H1 (cell line): Measurements from ENCODE around the gene BRINP3. TPM values are rescaled to one million over a fixed set of nuclear protein-coding genes. Genes with fewer than 3 reads are reported as not detected.

Source experiments
- CTCF ChIA-PET: fragments of 300-600 bp; sonication (Branson Sonifier 250); formaldehyde crosslinking; loops from one replicate; lab custom pipeline; 2021; ENCODE audit not compliant: partially characterized antibody; lab: Charles Lee
- POLR2A ChIA-PET: fragments of 300-600 bp; sonication (Branson Sonifier 250); formaldehyde crosslinking; loops from one replicate; lab custom pipeline; 2021; ENCODE audit warnings: inconsistent platforms; ENCODE audit not compliant: partially characterized antibody; lab: Charles Lee
- DNase-seq, 2 experiments: peaks; one replicate each; pipeline versions ENCODE4 v3.0.0 to v3.0.0-alpha.2; 2010 to 2022; ENCODE audit warnings: low spot score in 2 of 2, low read depth in 1 of 2, mixed read lengths in 1 of 2
- FAIRE-seq: peaks from 2 replicates; lab custom pipeline; 2011; peaks lifted over from hg19 to GRCh38; lab: Jason Lieb, UNC
- H2AFZ ChIP-seq: 2 replicates; pipeline ENCODE4 v1.8.1; 2012; ENCODE audit warnings: low read length, inconsistent platforms
- H2AK5ac ChIP-seq: 2 replicates; pipeline ENCODE4 v1.6.1; 2013; ENCODE audit warnings: low read depth, low read length
- H2BK120ac ChIP-seq: replicated peaks from 2 replicates; pipeline ENCODE3; 2013; ENCODE audit warnings: low read depth, low read length, inconsistent platforms
- H2BK12ac ChIP-seq: 2 replicates; pipeline ENCODE4 v1.6.1; 2013; ENCODE audit warnings: low read depth, low read length
- H2BK15ac ChIP-seq: 2 replicates; pipeline ENCODE4 v1.6.1; 2013; ENCODE audit warnings: low read length
- H2BK20ac ChIP-seq: 2 replicates; pipeline ENCODE4 v1.6.1; 2013; ENCODE audit warnings: low read length
- H2BK5ac ChIP-seq: 2 replicates; pipeline ENCODE4 v1.6.1; 2013; ENCODE audit warnings: low read depth, low read length
- H3K14ac ChIP-seq: 2 replicates; pipeline ENCODE4 v1.6.1; 2013; ENCODE audit warnings: inconsistent platforms; ENCODE audit not compliant: insufficient read length
- H3K18ac ChIP-seq: 2 replicates; pipeline ENCODE4 v1.6.1; 2013; ENCODE audit warnings: low read length; ENCODE audit errors: extremely low read depth
- H3K23ac ChIP-seq: 2 replicates; pipeline ENCODE4 v1.6.1; 2013; ENCODE audit warnings: inconsistent platforms; ENCODE audit not compliant: insufficient read length
- H3K23me2 ChIP-seq: 2 replicates; pipeline ENCODE4 v1.6.1; 2013; ENCODE audit warnings: low read depth, low read length
- H3K27ac ChIP-seq: 2 replicates; pipeline ENCODE4 v1.6.1; 2011; ENCODE audit warnings: low read depth, low read length, inconsistent platforms
- H3K27me3 ChIP-seq, 4 experiments: replicated peaks in 1 of 4; 1 replicate in 1 of 4; 2 replicates in 3 of 4; pipeline versions ENCODE4 v1.6.1 to v1.8.1; 2011 to 2013; ENCODE audit warnings: low read length in 3 of 4, mild to moderate bottlenecking in 3 of 4, inconsistent platforms in 2 of 4, mixed read lengths in 2 of 4, moderate library complexity in 1 of 4; ENCODE audit not compliant: control insufficient read depth in 3 of 4, insufficient read depth in 3 of 4; ENCODE audit errors: extremely low read depth in 1 of 4
- H3K36me3 ChIP-seq, 4 experiments: 2 replicates each; pipeline versions ENCODE4 v1.6.1 to v1.8.1; 2011 to 2013; ENCODE audit warnings: mild to moderate bottlenecking in 4 of 4, low read length in 3 of 4, moderate library complexity in 2 of 4, control low read depth in 1 of 4, inconsistent platforms in 1 of 4; ENCODE audit not compliant: insufficient read depth in 4 of 4, control insufficient read depth in 2 of 4
- H3K4ac ChIP-seq: replicated peaks from 2 replicates; pipeline ENCODE3; 2013; ENCODE audit warnings: low read length, low read depth, mixed read lengths, inconsistent platforms; ENCODE audit not compliant: insufficient read length
- H3K4me1 ChIP-seq, 4 experiments: replicated peaks in 1 of 4; 1 replicate in 1 of 4; 2 replicates in 3 of 4; pipeline versions ENCODE4 v1.6.1 to v1.8.1; 2011 to 2013; ENCODE audit warnings: low read length in 3 of 4, inconsistent platforms in 2 of 4, mixed read lengths in 1 of 4; ENCODE audit not compliant: insufficient read depth in 4 of 4, control insufficient read depth in 3 of 4
- H3K4me2 ChIP-seq, 2 experiments: 2 replicates each; pipeline versions ENCODE4 v1.6.1 to v1.8.1; 2011 to 2013; ENCODE audit warnings: low read depth in 2 of 2, low read length in 2 of 2, control low read depth in 1 of 2, inconsistent platforms in 1 of 2, mild to moderate bottlenecking in 1 of 2; ENCODE audit not compliant: insufficient read depth in 1 of 2
- H3K4me3 ChIP-seq, 4 experiments: fragments of 200-600, 300-600 bp in 1 of 4; sonication (generic), shearing (Covaris generic), sonication (Bioruptor Twin) in 1 of 4; 2 replicates each; pipeline versions ENCODE4 v1.5.1 to v1.8.1; 2011 to 2016; ENCODE audit warnings: low read length in 4 of 4, low read depth in 3 of 4, control low read depth in 2 of 4, inconsistent platforms in 2 of 4, mild to moderate bottlenecking in 2 of 4, mixed read lengths in 1 of 4, moderate library complexity in 1 of 4; ENCODE audit not compliant: insufficient read depth in 2 of 4; ENCODE audit errors: extremely low read depth in 1 of 4
- H3K56ac ChIP-seq: replicated peaks from 2 replicates; pipeline ENCODE3; 2013; ENCODE audit warnings: low read depth, mild to moderate bottlenecking, mixed read lengths, low read length, inconsistent platforms; ENCODE audit not compliant: insufficient read length
- H3K79me1 ChIP-seq: 2 replicates; pipeline ENCODE4 v1.6.1; 2013; ENCODE audit warnings: low read depth, low read length, control low read depth
- H3K79me2 ChIP-seq, 2 experiments: 2 replicates each; pipeline versions ENCODE4 v1.6.1 to v1.8.1; 2012 to 2013; ENCODE audit warnings: low read length in 2 of 2, mild to moderate bottlenecking in 2 of 2, inconsistent platforms in 1 of 2; ENCODE audit not compliant: insufficient read depth in 2 of 2, control insufficient read depth in 1 of 2
- H3K9ac ChIP-seq, 4 experiments: replicated peaks in 1 of 4; 1 replicate in 1 of 4; 2 replicates in 3 of 4; pipeline versions ENCODE4 v1.6.1 to v1.8.1; 2011 to 2013; ENCODE audit warnings: low read depth in 3 of 4, low read length in 3 of 4, control low read depth in 2 of 4, mild to moderate bottlenecking in 2 of 4, moderate library complexity in 2 of 4, inconsistent platforms in 1 of 4; ENCODE audit errors: extremely low read depth in 1 of 4
- H3K9me3 ChIP-seq, 2 experiments: 2 replicates each; pipeline versions ENCODE4 v1.6.1 to v1.8.1; 2012 to 2013; ENCODE audit warnings: mild to moderate bottlenecking in 2 of 2, moderate library complexity in 2 of 2, control low read depth in 1 of 2, inconsistent platforms in 1 of 2, low read depth in 1 of 2, low read length in 1 of 2, mixed read lengths in 1 of 2; ENCODE audit not compliant: insufficient read depth in 2 of 2
- H4K20me1 ChIP-seq, 2 experiments: replicated peaks in 1 of 2; 2 replicates each; pipeline versions ENCODE3 to v1.8.1; 2011 to 2013; ENCODE audit warnings: inconsistent platforms in 2 of 2, low read length in 2 of 2, mild to moderate bottlenecking in 1 of 2; ENCODE audit not compliant: insufficient read depth in 2 of 2, control insufficient read depth in 1 of 2
- H4K5ac ChIP-seq: 2 replicates; pipeline ENCODE4 v1.6.1; 2013; ENCODE audit warnings: low read length, low read depth, mixed read lengths, inconsistent platforms; ENCODE audit not compliant: insufficient read length
- H4K8ac ChIP-seq: 2 replicates; pipeline ENCODE4 v1.8.0; 2013; ENCODE audit warnings: mild to moderate bottlenecking, moderate library complexity, low read length, inconsistent platforms; ENCODE audit not compliant: insufficient read depth; ENCODE audit errors: extremely low read depth
- H4K91ac ChIP-seq: replicated peaks from 2 replicates; pipeline ENCODE3; 2013; ENCODE audit warnings: low read length, mixed read lengths, inconsistent platforms; ENCODE audit not compliant: insufficient read length
- BCL11A ChIP-seq, 2 experiments: IDR thresholded peaks; one replicate each; pipeline ENCODE4 v1.6.1; 2011; ENCODE audit warnings: low read depth in 2 of 2, low read length in 2 of 2, mild to moderate bottlenecking in 2 of 2
- BRCA1 ChIP-seq: IDR thresholded peaks from 2 replicates; pipeline ENCODE4 v1.6.1; 2012; ENCODE audit warnings: low read depth, low read length, improper control_type of control experiment
- CTBP2 ChIP-seq: IDR thresholded peaks from 2 replicates; pipeline ENCODE4 v1.7.0; 2011; ENCODE audit warnings: borderline replicate concordance, mild to moderate bottlenecking, moderate library complexity, mixed read lengths, low read length; ENCODE audit not compliant: insufficient read depth, insufficient read length
- KDM5A ChIP-seq: fragments of 200-600 bp; IDR thresholded peaks from 2 replicates; pipeline ENCODE4 v1.7.1; 2012; ENCODE audit warnings: mild to moderate bottlenecking, low read length, inconsistent platforms, mixed read lengths
- NRF1 ChIP-seq: IDR thresholded peaks from 2 replicates; pipeline ENCODE4 v1.6.1; 2011; ENCODE audit warnings: mild to moderate bottlenecking, low read depth, low read length, improper control_type of control experiment
- RAD21 ChIP-seq, 2 experiments: IDR thresholded peaks in 1 of 2; conservative IDR thresholded peaks in 1 of 2; 2 replicates each; pipeline ENCODE4 v1.6.1; 2011; ENCODE audit warnings: low read depth in 2 of 2, low read length in 2 of 2, improper control_type of control experiment in 1 of 2, inconsistent platforms in 1 of 2, mild to moderate bottlenecking in 1 of 2, moderate library complexity in 1 of 2
- SRF ChIP-seq: IDR thresholded peaks from 2 replicates; pipeline ENCODE4 v1.6.1; 2011; ENCODE audit warnings: mild to moderate bottlenecking, low read depth, low read length, moderate library complexity
- SUZ12 ChIP-seq: fragments of 200-600 bp; sonication (generic); IDR thresholded peaks from 2 replicates; pipeline ENCODE4 v1.6.1; 2012; ENCODE audit warnings: mild to moderate bottlenecking, inconsistent platforms, low read length, moderate library complexity, mixed read lengths
- TAF1 ChIP-seq: IDR thresholded peaks from 2 replicates; pipeline ENCODE4 v1.6.1; 2011; ENCODE audit warnings: mild to moderate bottlenecking, low read depth, low read length
- polyA plus RNA-seq, 7 experiments: library from polyadenylated mRNA; depleted of rRNA in 3 of 7; stranded (reverse) in 5 of 7; unstranded in 2 of 7; fragments of >200 nt in 5 of 7; fragments of 200-250 nt in 2 of 7; gene quantifications; 1 replicate in 5 of 7; 2 replicates in 1 of 7; 4 replicates in 1 of 7; pipeline versions ENCODE4 v1.2.1 to v1.2.3, GENCODE V29; 2011 to 2013; ENCODE audit warnings: missing spikeins in 2 of 7, mixed read lengths in 2 of 7
- total RNA-seq: library from RNA; stranded (reverse); fragmentation: NEBNext Ultra II Directional; extraction: Animal tissue kit (Norgen Biotek cat#: 25700); gene quantifications from 2 replicates; pipeline ENCODE4 v1.2.1, GENCODE V29; 2021
- TF ChIP-seq, protein P1 (sequence below), 3 experiments: IDR thresholded peaks; 1 replicate in 2 of 3; 2 replicates in 1 of 3; pipeline versions ENCODE4 v1.5.1 to v1.6.1; 2011; ENCODE audit warnings: low read length in 3 of 3, mild to moderate bottlenecking in 3 of 3, inconsistent platforms in 2 of 3, low read depth in 1 of 3, moderate library complexity in 1 of 3; ENCODE audit not compliant: insufficient read depth in 1 of 3; ENCODE audit errors: control extremely low read depth in 1 of 3
- TF ChIP-seq, protein P2 (sequence below): IDR thresholded peaks from 2 replicates; pipeline ENCODE4 v1.6.1; 2012; ENCODE audit warnings: inconsistent platforms
- TF ChIP-seq, protein P3 (sequence below): IDR thresholded peaks from 2 replicates; pipeline ENCODE4 v1.6.1; 2011; ENCODE audit warnings: low read depth, mild to moderate bottlenecking, low read length; ENCODE audit not compliant: insufficient read depth

The BRINP3 gene
- total and polyA plus RNA-seq, 2 of the 8 experiments (the other 6 are each of a cell fraction or from before 2014, with no cell fraction given): not detected

DNA sequence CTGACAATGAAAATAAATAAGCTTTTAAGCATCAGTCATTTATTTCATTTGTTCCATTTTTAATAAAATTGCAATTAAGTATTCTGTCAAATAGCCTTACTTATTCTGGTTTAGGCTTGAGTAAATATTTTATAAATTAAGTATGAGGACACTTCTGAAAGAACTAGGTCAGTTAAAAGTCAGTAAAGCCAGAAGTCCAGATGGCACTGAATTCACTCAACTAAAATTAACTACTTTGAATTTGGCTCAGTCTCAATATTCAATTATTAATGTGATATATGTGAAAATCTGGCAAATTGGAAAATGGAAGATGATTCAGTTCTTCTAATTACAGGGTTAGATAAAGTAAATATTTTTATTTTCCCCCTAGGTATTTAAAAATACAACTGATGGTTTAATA, 174.2 kb downstream of the BRINP3 start:
- Histone ChIP-seq H3K23ac (no peak overlapping the region), H3K4me2 (no peak overlapping the region), H3K9me3 (no peaks in the 10 kb centered on the region), H3K4me3 (no peak overlapping the region), H4K8ac (no peak overlapping the region), H2AK5ac (no peak overlapping the region), H2BK5ac (no peak overlapping the region), H3K79me1 (no peaks in the 10 kb centered on the region), H3K4ac (no peak overlapping the region), H3K9ac (no peak overlapping the region), H3K27ac (no peak overlapping the region), H2BK20ac (no peak overlapping the region), H4K20me1 (no peaks in the 10 kb centered on the region), H2BK120ac (no peak overlapping the region), H4K5ac (no peak overlapping the region), H3K14ac (no peak overlapping the region), H3K23me2 (no peaks in the 10 kb centered on the region), H3K4me1 (no peaks in the 10 kb centered on the region), H4K91ac (no peak overlapping the region), H3K79me2 (no peaks in the 10 kb centered on the region), H2AFZ (no peak overlapping the region), H2BK15ac (no peak overlapping the region), H3K27me3 (no peaks in the 10 kb centered on the region), H3K18ac (no peak overlapping the region), H3K36me3 (no peaks in the 10 kb centered on the region), H3K56ac (no peak overlapping the region), H2BK12ac (no peak overlapping the region)
- no peak for FAIRE-seq
- ChIA-PET CTCF (no interaction called here), POLR2A (no interaction called here)
- DNase-seq: no peak
- TF ChIP-seq CTBP2 (no peak), BCL11A (IDR thresholded peaks at IDR 0.05; ENCODE audit: low read depth in 2 of 2, low read length in 2 of 2) (no peak), BRCA1 (no peak), NRF1 (no peak), SUZ12 (no peak), SRF (no peak), TAF1 (no peak), RAD21 (IDR thresholded peaks at IDR 0.05 in 1 of 2, conservative IDR thresholded peaks at IDR 0.05 in 1 of 2; ENCODE audit: low read depth in 2 of 2, low read length in 2 of 2) (no peak), KDM5A (no peak)
- TF ChIP-seq, protein P1, sequence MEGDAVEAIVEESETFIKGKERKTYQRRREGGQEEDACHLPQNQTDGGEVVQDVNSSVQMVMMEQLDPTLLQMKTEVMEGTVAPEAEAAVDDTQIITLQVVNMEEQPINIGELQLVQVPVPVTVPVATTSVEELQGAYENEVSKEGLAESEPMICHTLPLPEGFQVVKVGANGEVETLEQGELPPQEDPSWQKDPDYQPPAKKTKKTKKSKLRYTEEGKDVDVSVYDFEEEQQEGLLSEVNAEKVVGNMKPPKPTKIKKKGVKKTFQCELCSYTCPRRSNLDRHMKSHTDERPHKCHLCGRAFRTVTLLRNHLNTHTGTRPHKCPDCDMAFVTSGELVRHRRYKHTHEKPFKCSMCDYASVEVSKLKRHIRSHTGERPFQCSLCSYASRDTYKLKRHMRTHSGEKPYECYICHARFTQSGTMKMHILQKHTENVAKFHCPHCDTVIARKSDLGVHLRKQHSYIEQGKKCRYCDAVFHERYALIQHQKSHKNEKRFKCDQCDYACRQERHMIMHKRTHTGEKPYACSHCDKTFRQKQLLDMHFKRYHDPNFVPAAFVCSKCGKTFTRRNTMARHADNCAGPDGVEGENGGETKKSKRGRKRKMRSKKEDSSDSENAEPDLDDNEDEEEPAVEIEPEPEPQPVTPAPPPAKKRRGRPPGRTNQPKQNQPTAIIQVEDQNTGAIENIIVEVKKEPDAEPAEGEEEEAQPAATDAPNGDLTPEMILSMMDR (IDR thresholded peaks at IDR 0.05; ENCODE audit: control extremely low read depth in 1 of 3, insufficient read depth in 1 of 3, low read depth in 1 of 3, low read length in 3 of 3): no peak
- TF ChIP-seq, protein P2, sequence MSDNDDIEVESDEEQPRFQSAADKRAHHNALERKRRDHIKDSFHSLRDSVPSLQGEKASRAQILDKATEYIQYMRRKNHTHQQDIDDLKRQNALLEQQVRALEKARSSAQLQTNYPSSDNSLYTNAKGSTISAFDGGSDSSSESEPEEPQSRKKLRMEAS: no peak
- TF ChIP-seq, protein P3, sequence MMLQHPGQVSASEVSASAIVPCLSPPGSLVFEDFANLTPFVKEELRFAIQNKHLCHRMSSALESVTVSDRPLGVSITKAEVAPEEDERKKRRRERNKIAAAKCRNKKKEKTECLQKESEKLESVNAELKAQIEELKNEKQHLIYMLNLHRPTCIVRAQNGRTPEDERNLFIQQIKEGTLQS: no peak
